Measurements from ENCODE around the gene POLR2E.

Gene POLR2E

DNA sequence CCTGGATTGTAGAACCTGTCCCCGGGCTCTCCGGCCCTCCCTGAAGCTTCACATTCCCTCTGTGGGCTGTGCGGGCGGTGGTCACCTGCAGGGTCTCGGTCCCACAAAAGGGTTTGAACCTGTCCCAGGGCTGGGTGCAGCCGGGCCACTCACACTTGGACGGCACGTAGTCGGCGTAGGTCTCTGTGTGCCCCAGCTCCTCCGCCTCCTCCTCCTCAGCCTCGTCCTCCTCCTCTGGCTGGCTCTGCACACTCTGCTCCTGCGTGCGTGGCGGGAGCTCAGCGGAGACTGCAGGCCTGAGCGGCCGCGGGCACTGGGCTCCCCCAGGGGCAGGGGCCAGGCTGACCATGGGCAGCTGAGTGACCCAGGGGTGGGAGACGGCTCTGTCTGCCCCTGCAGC lies 28.2 kb upstream of the POLR2E start:
- Histone ChIP-seq H3K9ac (ENCODE audit: low read depth, low read length, poor library complexity, severe bottlenecking) (no peak overlapping the region), H4K20me1 (ENCODE audit: insufficient read depth, low read length, poor library complexity, severe bottlenecking) (peaks cover 5% of the 10 kb centered on the region), H3K4me1 (ENCODE audit: insufficient read depth, low read length, poor library complexity, severe bottlenecking) (no peaks in the 10 kb centered on the region), H3F3A (ENCODE audit: low read depth) (no peaks in the 10 kb centered on the region), H3K4me3 (ENCODE audit: low read length, poor library complexity, severe bottlenecking) (no peak overlapping the region), H3K9me2 (replicated peaks; ENCODE audit: low read depth, low read length) (no peaks in the 10 kb centered on the region), H3K9me3 (ENCODE audit: insufficient read depth, low read depth, low read length) (no peaks in the 10 kb centered on the region), H3K27me3 (ENCODE audit: insufficient read depth, low read length, poor library complexity, severe bottlenecking) (no peaks in the 10 kb centered on the region), H3K79me2 (ENCODE audit: insufficient read depth, low read length) (peaks cover 10% of the 10 kb centered on the region; the same call in 1 of the 2 replicates), H2AFZ (ENCODE audit: low read length) (no peak overlapping the region), H3K4me2 (ENCODE audit: low read depth, low read length, poor library complexity, severe bottlenecking) (no peak overlapping the region), H3K36me3 (ENCODE audit: insufficient read depth, low read length) (peaks cover 69% of the 10 kb centered on the region; the same call in 1 of the 2 replicates)
- TF ChIP-seq EZH2phosphoT487 (IDR thresholded peaks at IDR 0.05; ENCODE audit: borderline replicate concordance): no peak
- TF ChIP-seq, protein P1, sequence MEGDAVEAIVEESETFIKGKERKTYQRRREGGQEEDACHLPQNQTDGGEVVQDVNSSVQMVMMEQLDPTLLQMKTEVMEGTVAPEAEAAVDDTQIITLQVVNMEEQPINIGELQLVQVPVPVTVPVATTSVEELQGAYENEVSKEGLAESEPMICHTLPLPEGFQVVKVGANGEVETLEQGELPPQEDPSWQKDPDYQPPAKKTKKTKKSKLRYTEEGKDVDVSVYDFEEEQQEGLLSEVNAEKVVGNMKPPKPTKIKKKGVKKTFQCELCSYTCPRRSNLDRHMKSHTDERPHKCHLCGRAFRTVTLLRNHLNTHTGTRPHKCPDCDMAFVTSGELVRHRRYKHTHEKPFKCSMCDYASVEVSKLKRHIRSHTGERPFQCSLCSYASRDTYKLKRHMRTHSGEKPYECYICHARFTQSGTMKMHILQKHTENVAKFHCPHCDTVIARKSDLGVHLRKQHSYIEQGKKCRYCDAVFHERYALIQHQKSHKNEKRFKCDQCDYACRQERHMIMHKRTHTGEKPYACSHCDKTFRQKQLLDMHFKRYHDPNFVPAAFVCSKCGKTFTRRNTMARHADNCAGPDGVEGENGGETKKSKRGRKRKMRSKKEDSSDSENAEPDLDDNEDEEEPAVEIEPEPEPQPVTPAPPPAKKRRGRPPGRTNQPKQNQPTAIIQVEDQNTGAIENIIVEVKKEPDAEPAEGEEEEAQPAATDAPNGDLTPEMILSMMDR (conservative IDR thresholded peaks at IDR 0.05; ENCODE audit: low read length): no peak

DNA sequence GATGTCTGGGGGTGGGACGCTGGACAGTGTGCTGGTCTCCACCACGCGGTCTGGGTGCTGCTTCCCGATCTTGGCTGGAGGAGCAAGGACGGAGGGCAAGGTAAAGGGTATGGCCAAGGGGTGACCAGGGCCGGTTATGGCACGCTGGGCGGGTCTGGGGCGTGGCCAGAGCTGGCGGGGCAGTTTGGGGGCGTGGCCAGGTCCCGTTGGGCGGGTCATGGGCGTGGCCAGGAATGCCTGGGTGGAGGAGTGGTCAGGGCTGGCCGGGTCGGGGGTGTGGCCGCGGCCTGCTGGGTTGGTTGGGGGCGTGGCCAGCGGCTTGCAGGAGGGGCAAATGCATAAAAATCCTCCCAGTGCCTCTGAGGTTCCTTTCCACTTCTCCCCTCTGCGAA lies 27.8 kb upstream of the POLR2E start:
- Histone ChIP-seq H3K27me3 (ENCODE audit: insufficient read depth, low read length, poor library complexity, severe bottlenecking) (no peaks in the 10 kb centered on the region), H3F3A (ENCODE audit: low read depth) (no peaks in the 10 kb centered on the region), H3K4me1 (ENCODE audit: insufficient read depth, low read length, poor library complexity, severe bottlenecking) (no peaks in the 10 kb centered on the region), H3K9me2 (replicated peaks; ENCODE audit: low read depth, low read length) (no peaks in the 10 kb centered on the region), H3K79me2 (ENCODE audit: insufficient read depth, low read length) (peaks cover 6% of the 10 kb centered on the region; the same call in 1 of the 2 replicates), H3K4me2 (ENCODE audit: low read depth, low read length, poor library complexity, severe bottlenecking) (no peak overlapping the region), H3K36me3 (ENCODE audit: insufficient read depth, low read length) (peaks cover 71% of the 10 kb centered on the region; the same call in 1 of the 2 replicates), H4K20me1 (ENCODE audit: insufficient read depth, low read length, poor library complexity, severe bottlenecking) (peaks cover 5% of the 10 kb centered on the region), H3K9ac (ENCODE audit: low read depth, low read length, poor library complexity, severe bottlenecking) (no peak overlapping the region), H3K4me3 (ENCODE audit: low read length, poor library complexity, severe bottlenecking) (no peak overlapping the region), H3K9me3 (ENCODE audit: insufficient read depth, low read depth, low read length) (no peaks in the 10 kb centered on the region), H2AFZ (ENCODE audit: low read length) (no peak overlapping the region)
- no peak for TF ChIP-seq EZH2phosphoT487 (IDR thresholded peaks at IDR 0.05; ENCODE audit: borderline replicate concordance)
- TF ChIP-seq, protein P1 (conservative IDR thresholded peaks at IDR 0.05; ENCODE audit: low read length): no peak

DNA sequence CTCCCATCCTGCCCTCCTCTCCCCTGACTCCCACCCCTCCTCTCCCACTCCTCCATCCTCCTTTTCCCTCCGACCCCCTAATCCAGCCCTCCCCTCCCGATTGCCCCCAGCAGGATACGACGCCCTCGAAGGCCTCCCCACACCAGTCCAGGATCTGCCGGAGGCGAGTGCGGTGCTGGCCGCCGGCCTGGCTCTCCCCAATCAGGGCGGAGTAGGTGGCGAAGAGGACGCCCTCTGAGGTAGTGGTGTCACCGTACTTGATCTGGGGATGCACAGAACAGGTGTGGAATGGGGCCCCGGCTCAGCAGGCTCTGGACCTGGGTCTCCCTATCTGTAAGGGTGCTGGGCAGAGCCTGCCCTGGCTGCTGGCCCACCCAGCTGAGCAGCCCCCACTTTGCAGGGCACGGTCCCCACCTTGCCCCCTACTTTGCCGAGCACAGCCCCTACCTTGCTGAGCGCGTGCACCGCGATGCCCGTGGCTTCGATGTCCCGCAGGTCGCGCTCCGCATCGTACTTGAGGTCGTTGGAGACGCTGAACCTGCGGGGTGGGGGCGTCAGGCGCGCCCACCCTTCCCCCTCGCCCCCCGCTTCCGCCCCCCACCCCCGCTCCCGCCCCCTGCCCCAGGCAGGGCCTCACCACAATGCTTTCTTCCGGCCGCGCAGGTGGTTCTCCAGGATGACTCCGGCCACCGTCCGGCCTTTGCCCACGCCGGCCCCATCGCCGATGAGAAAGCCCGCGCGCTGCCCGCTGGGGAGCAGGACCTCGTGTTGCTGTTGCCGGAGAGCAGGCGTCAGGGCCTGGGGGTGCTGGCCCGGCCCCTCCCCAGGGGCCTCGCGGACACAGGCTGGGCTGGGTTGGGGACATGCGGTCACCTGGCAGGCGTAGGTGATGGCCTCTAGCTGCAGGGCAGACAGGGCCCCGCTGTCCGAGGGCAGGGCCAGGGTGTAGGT lies 27.1 kb upstream of the POLR2E start:
- Histone ChIP-seq H3K9ac (ENCODE audit: low read depth, low read length, poor library complexity, severe bottlenecking) (no peak overlapping the region), H3K9me3 (ENCODE audit: insufficient read depth, low read depth, low read length) (no peaks in the 10 kb centered on the region), H3K4me1 (ENCODE audit: insufficient read depth, low read length, poor library complexity, severe bottlenecking) (no peaks in the 10 kb centered on the region), H3K36me3 (ENCODE audit: insufficient read depth, low read length) (peaks cover 75% of the 10 kb centered on the region; the same call in 1 of the 2 replicates), H2AFZ (ENCODE audit: low read length) (no peak overlapping the region), H3K9me2 (replicated peaks; ENCODE audit: low read depth, low read length) (no peaks in the 10 kb centered on the region), H3K4me3 (ENCODE audit: low read length, poor library complexity, severe bottlenecking) (no peak overlapping the region), H4K20me1 (ENCODE audit: insufficient read depth, low read length, poor library complexity, severe bottlenecking) (peaks cover 5% of the 10 kb centered on the region), H3K79me2 (ENCODE audit: insufficient read depth, low read length) (peaks cover under 1% of the 10 kb centered on the region; the same call in 1 of the 2 replicates), H3K27me3 (ENCODE audit: insufficient read depth, low read length, poor library complexity, severe bottlenecking) (no peaks in the 10 kb centered on the region), H3K4me2 (ENCODE audit: low read depth, low read length, poor library complexity, severe bottlenecking) (no peak overlapping the region), H3F3A (ENCODE audit: low read depth) (no peaks in the 10 kb centered on the region)
- TF ChIP-seq, protein P1 (conservative IDR thresholded peaks at IDR 0.05; ENCODE audit: low read length): no peak
- no peak for TF ChIP-seq EZH2phosphoT487 (IDR thresholded peaks at IDR 0.05; ENCODE audit: borderline replicate concordance)

All from Loucy (cell line).